Astrocyte (in vitro differentiated cells and primary cell): ENCODE data around the gene STK39. TPM values are rescaled to one million over a fixed set of nuclear protein-coding genes. Genes with fewer than 3 reads are reported as not detected.

Source experiments
- DNase-seq: peaks from one replicate; pipeline ENCODE4 v3.0.0-alpha.2; 2010; ENCODE audit warnings: low read depth
- FAIRE-seq: peaks from 2 replicates; lab custom pipeline; 2011; peaks lifted over from hg19 to GRCh38; lab: Jason Lieb, UNC
- H2AFZ ChIP-seq: 2 replicates; pipeline ENCODE4 v1.6.0; 2012; ENCODE audit warnings: low read depth, low read length, inconsistent platforms
- H3K27ac ChIP-seq: 2 replicates; pipeline ENCODE4 v1.5.1; 2011; ENCODE audit warnings: low read depth, low read length, inconsistent platforms
- H3K27me3 ChIP-seq: 2 replicates; pipeline ENCODE4 v1.6.0; 2011; ENCODE audit warnings: low read length, inconsistent platforms; ENCODE audit not compliant: insufficient read depth
- H3K36me3 ChIP-seq: 2 replicates; pipeline ENCODE4 v1.5.1; 2011; ENCODE audit warnings: low read length, inconsistent platforms; ENCODE audit not compliant: insufficient read depth
- H3K4me1 ChIP-seq: 2 replicates; pipeline ENCODE4 v1.5.1; 2011; ENCODE audit warnings: low read length, inconsistent platforms; ENCODE audit not compliant: insufficient read depth
- H3K4me2 ChIP-seq: 2 replicates; pipeline ENCODE4 v1.6.0; 2012; ENCODE audit warnings: low read length, inconsistent platforms
- H3K4me3 ChIP-seq: 2 replicates; pipeline ENCODE4 v1.5.1; 2011; ENCODE audit warnings: low read depth, mild to moderate bottlenecking, low read length, inconsistent platforms; ENCODE audit not compliant: insufficient read depth
- H3K79me2 ChIP-seq: 2 replicates; pipeline ENCODE4 v1.6.0; 2012; ENCODE audit warnings: mild to moderate bottlenecking, low read length, inconsistent platforms; ENCODE audit not compliant: insufficient read depth
- H3K9ac ChIP-seq: 2 replicates; pipeline ENCODE4 v1.6.0; 2012; ENCODE audit warnings: mild to moderate bottlenecking, low read length, inconsistent platforms
- H3K9me3 ChIP-seq: 2 replicates; pipeline ENCODE4 v1.5.1; 2012; ENCODE audit warnings: low read depth, mild to moderate bottlenecking, low read length, inconsistent platforms; ENCODE audit not compliant: insufficient read depth
- H4K20me1 ChIP-seq: 2 replicates; pipeline ENCODE4 v1.6.0; 2012; ENCODE audit warnings: low read length, inconsistent platforms; ENCODE audit not compliant: insufficient read depth
- H3K27ac Mint-ChIP-seq: one replicate; pipeline ENCODE4 v1.8.0; 2021; ENCODE audit warnings: mild to moderate bottlenecking, mixed read lengths; ENCODE audit not compliant: unreplicated experiment
- H3K27me3 Mint-ChIP-seq: one replicate; pipeline ENCODE4 v1.8.0; 2021; ENCODE audit warnings: low read depth, mixed read lengths; ENCODE audit not compliant: unreplicated experiment
- H3K36me3 Mint-ChIP-seq: one replicate; pipeline ENCODE4 v1.8.0; 2021; ENCODE audit warnings: low read depth, mixed read lengths; ENCODE audit not compliant: unreplicated experiment
- H3K4me1 Mint-ChIP-seq: one replicate; pipeline ENCODE4 v1.8.0; 2021; ENCODE audit warnings: low read depth, mixed read lengths; ENCODE audit not compliant: unreplicated experiment
- H3K4me3 Mint-ChIP-seq: one replicate; pipeline ENCODE4 v1.8.0; 2021; ENCODE audit warnings: mild to moderate bottlenecking, moderate library complexity, mixed read lengths; ENCODE audit not compliant: unreplicated experiment
- H3K9me3 Mint-ChIP-seq: one replicate; pipeline ENCODE4 v1.8.0; 2021; ENCODE audit warnings: mild to moderate bottlenecking, mixed read lengths; ENCODE audit not compliant: unreplicated experiment
- EZH2 ChIP-seq: IDR thresholded peaks from 2 replicates; pipeline ENCODE4 v1.6.1; 2012; ENCODE audit warnings: mild to moderate bottlenecking, low read length, inconsistent platforms; ENCODE audit not compliant: insufficient read depth
- total RNA-seq: library from RNA; stranded (reverse); gene quantifications from 2 replicates; pipeline ENCODE4 v1.2.1, GENCODE V29; 2021
- TF ChIP-seq, protein P1 (sequence below): IDR thresholded peaks from 2 replicates; pipeline ENCODE4 v1.5.1; 2011; ENCODE audit warnings: low read depth, mild to moderate bottlenecking, inconsistent platforms, low read length, moderate library complexity; ENCODE audit not compliant: insufficient read depth

Gene STK39
- total RNA-seq, 1 donor from 2014 or later = 23.4 TPM

DNA sequence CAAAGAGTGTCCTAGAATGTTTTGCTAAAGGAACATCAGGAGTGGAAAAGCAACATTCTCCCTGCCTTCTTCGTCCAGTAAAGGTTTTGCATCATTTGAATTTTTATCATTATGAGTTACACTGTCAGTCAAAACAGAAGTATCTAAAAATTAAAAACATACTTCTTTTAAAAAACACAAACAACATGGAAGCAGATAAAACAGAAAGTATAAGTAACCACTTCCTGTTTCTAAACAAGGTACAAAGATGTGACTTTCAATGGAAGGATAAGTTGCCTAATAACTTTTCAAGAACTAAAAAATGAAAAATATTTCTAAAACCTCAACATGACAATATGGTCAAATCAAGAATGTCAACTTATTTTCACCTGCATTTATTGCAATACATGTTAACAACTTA is 158.2 kb downstream of the STK39 start:
- H3K27me3 ChIP-seq = no peaks in the 10 kb centered on the region
- no peak for FAIRE-seq
- H3K36me3 Mint-ChIP-seq = peaks cover 2% of the 10 kb centered on the region
- H3K4me2 ChIP-seq = no peak overlapping the region
- H3K27ac Mint-ChIP-seq = no peak overlapping the region
- H3K27me3 Mint-ChIP-seq = no peaks in the 10 kb centered on the region
- no peaks in the 10 kb centered on the region for H3K9me3 ChIP-seq
- H2AFZ ChIP-seq = no peak overlapping the region
- peaks cover 11% of the 10 kb centered on the region for H4K20me1 ChIP-seq
- H3K27ac ChIP-seq = no peak overlapping the region
- DNase-seq = no peak
- no peak overlapping the region for H3K4me3 ChIP-seq
- no peaks in the 10 kb centered on the region for H3K79me2 ChIP-seq
- H3K4me3 Mint-ChIP-seq = no peak overlapping the region
- H3K36me3 ChIP-seq = no peaks in the 10 kb centered on the region
- no peaks in the 10 kb centered on the region for H3K9me3 Mint-ChIP-seq
- no peaks in the 10 kb centered on the region for H3K4me1 ChIP-seq
- H3K9ac ChIP-seq = no peak overlapping the region
- H3K4me1 Mint-ChIP-seq = peaks cover 2% of the 10 kb centered on the region
- TF ChIP-seq, protein P1, sequence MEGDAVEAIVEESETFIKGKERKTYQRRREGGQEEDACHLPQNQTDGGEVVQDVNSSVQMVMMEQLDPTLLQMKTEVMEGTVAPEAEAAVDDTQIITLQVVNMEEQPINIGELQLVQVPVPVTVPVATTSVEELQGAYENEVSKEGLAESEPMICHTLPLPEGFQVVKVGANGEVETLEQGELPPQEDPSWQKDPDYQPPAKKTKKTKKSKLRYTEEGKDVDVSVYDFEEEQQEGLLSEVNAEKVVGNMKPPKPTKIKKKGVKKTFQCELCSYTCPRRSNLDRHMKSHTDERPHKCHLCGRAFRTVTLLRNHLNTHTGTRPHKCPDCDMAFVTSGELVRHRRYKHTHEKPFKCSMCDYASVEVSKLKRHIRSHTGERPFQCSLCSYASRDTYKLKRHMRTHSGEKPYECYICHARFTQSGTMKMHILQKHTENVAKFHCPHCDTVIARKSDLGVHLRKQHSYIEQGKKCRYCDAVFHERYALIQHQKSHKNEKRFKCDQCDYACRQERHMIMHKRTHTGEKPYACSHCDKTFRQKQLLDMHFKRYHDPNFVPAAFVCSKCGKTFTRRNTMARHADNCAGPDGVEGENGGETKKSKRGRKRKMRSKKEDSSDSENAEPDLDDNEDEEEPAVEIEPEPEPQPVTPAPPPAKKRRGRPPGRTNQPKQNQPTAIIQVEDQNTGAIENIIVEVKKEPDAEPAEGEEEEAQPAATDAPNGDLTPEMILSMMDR = no peak
- TF ChIP-seq EZH2 = no peak

DNA sequence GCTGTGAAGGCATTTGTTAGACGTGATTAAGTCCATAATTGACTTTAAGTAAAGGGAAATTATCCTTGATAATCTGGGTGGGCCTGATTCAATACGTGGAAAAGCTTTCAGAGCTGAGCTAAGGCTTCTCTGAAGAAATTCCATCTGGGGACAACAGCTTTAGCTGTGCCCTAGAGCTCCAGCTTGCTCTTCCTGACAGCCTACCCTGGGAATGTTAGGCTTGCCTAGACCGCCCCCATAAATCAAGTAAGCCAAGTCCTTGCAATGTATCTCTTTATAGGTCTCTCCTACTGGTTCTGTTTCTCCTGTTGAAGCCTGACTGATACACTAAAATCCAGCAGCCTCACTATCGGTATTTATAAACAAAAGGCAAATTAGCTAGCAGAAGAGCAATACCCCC is 160.0 kb downstream of the STK39 start:
- TF ChIP-seq EZH2 = no peak
- TF ChIP-seq, protein P1 = no peak
- Mint-ChIP-seq H3K27me3 (no peaks in the 10 kb centered on the region), H3K9me3 (no peaks in the 10 kb centered on the region), H3K36me3 (peaks cover 2% of the 10 kb centered on the region), H3K4me1 (peaks cover 4% of the 10 kb centered on the region), H3K27ac (no peak overlapping the region), H3K4me3 (no peak overlapping the region)
- DNase-seq (no peak), FAIRE-seq (no peak)
- Histone ChIP-seq H3K27ac (no peak overlapping the region), H3K79me2 (no peaks in the 10 kb centered on the region), H3K27me3 (no peaks in the 10 kb centered on the region), H3K36me3 (no peaks in the 10 kb centered on the region), H3K4me2 (no peak overlapping the region), H4K20me1 (peaks cover 15% of the 10 kb centered on the region), H3K4me3 (no peak overlapping the region), H3K4me1 (no peaks in the 10 kb centered on the region), H2AFZ (no peak overlapping the region), H3K9me3 (no peaks in the 10 kb centered on the region), H3K9ac (no peak overlapping the region)

DNA sequence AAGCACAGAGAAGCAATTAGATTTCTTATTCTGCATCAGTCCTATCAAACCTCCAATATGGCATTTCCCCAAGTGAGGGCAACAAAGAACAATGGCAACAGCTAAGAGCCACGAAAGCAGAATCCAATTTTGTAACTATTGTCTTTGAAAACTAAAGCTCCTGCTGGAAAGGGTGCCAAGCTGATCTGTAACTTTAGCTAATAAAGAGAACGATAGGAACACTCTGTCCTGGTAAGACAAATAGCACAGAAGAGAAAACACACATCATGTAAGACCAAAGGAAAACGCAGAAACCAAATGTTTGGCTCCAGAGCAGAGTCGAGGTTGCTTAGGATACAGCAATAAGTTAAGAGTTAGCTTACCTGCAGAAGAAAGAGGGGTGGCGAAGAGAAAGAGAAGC is 160.5 kb downstream of the STK39 start:
- Histone ChIP-seq H3K9me3 (no peaks in the 10 kb centered on the region), H3K79me2 (no peaks in the 10 kb centered on the region), H3K4me1 (no peaks in the 10 kb centered on the region), H3K36me3 (no peaks in the 10 kb centered on the region), H3K4me2 (no peak overlapping the region), H3K4me3 (no peak overlapping the region), H3K27me3 (no peaks in the 10 kb centered on the region), H3K9ac (no peak overlapping the region), H2AFZ (no peak overlapping the region), H3K27ac (no peak overlapping the region), H4K20me1 (peaks cover 17% of the 10 kb centered on the region)
- no peak overlapping the region for H3K4me3 Mint-ChIP-seq
- H3K27ac Mint-ChIP-seq = no peak overlapping the region
- FAIRE-seq (no peak), DNase-seq (no peak)
- peaks cover 2% of the 10 kb centered on the region for H3K36me3 Mint-ChIP-seq
- H3K9me3 Mint-ChIP-seq = no peaks in the 10 kb centered on the region
- no peaks in the 10 kb centered on the region for H3K27me3 Mint-ChIP-seq
- H3K4me1 Mint-ChIP-seq = peaks cover 4% of the 10 kb centered on the region
- TF ChIP-seq, protein P1 = no peak
- no peak for TF ChIP-seq EZH2
